HG02970 (cell line): ENCODE measurements around the gene TGFBI.

ENCODE experiments used
- ATAC-seq: cut with Tn5 transposase; IDR thresholded peaks from one replicate; pipeline ENCODE4 v1.9.1; 2021; ENCODE audit warnings: mild to moderate bottlenecking, moderate library complexity, moderate number of reproducible peaks; ENCODE audit not compliant: unreplicated experiment, low FRiP score

The TGFBI gene

GRCh38 chr5:136082390-136083193 is 53.8 kb downstream of the TGFBI start:
- ATAC-seq, result no peak

- no peak for ATAC-seq
Observed at GRCh38 chr5:136084698-136085097, 55.9 kb downstream of the TGFBI start.

- no peak for ATAC-seq
Observed at GRCh38 chr5:136086783-136087566, 58.2 kb downstream of the TGFBI start.

DNA sequence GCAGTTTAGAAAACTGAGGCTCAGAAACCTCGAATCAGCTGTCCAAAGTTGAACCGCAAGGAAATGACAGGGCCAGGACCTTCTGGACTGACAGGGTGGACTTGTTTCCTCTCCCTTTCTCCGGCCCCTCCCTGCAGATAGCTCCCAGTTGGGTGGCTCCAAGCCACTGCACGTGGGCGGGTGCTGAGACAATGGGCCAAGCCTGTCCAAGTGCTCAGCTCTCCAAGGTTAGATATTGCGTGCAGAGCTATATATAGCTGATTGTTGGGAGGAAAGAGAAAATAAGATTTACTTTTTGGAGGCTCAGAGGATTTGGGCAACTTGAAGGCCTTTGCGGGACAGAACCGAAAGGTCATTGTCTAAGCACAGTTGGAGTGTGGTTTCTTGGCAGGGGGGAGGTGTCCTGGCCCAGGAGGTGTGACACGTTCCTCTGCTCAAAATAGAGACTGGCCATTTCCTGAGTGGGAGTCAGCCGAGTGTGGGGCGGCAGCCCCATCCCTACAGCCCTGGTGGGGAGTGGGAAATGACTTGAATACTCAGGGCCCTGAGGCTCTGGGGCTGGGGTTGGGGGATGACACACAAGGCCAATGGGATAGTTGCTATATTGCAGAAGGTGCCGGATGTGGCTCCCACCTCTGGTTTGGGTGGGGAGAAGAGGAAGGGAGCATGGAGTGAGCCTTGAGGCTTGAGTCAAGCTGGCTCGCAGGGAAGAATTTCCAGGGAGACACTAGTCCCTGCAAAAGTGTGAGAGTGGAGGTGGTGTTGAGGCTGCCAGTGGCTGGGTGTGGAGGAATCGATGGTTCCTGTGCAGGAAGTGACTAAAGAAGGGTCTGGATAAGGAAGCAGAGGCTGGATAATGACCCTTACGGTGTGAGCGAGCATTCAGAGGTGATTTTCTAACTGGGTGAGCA is 59.4 kb downstream of the TGFBI start:
- ATAC-seq, result no peak

- ATAC-seq, result no peak
Observed at GRCh38 chr5:136089791-136090190, 61.0 kb downstream of the TGFBI start.

DNA sequence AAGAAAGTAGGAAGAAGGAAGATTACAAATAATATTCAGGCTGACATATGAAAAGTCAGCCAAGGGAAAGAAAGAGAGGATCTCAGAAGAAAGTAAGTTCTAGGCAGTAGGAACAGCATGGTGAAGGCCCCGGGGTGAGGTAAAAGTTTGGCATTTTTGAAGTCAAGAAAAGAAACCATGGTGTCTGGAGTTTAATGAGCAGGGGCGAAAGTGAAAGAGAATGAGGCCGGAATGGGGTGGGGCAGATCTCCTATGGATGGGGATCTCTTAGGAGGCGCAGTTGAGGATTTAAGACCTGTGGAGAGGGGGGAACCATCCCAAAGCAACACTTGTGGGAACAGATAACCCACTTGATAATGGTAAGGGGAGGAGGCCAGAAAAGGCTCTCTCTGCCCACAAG is 61.5 kb downstream of the TGFBI start:
- ATAC-seq, result no peak

- ATAC-seq, result no peak
Observed at GRCh38 chr5:136094189-136094912, 65.6 kb downstream of the TGFBI start.

GRCh38 chr5:136094913-136095641 is 66.3 kb downstream of the TGFBI start:
- no peak for ATAC-seq

DNA sequence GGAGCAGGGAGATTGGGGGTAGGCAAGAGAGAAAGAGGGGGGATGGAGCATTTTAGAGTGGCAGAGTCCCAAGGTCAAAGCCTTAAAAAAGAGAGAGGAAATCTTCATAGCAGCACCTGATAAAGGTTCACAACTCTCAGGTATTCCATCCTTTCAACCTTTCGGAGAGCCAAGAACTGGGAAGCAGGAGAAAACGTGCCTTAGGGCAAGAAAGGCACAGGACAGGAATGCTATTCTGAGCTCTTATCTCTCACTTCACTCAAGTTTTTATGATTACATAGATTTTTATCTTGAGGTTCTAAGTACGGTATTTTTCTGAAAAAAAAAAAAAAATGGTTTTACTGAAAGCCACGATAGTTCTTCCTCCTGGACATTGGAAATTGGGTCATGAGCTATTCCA is 69.4 kb downstream of the TGFBI start:
- ATAC-seq, result no peak

GRCh38 chr5:136099870-136100269 is 71.1 kb downstream of the TGFBI start:
- ATAC-seq, result no peak

DNA sequence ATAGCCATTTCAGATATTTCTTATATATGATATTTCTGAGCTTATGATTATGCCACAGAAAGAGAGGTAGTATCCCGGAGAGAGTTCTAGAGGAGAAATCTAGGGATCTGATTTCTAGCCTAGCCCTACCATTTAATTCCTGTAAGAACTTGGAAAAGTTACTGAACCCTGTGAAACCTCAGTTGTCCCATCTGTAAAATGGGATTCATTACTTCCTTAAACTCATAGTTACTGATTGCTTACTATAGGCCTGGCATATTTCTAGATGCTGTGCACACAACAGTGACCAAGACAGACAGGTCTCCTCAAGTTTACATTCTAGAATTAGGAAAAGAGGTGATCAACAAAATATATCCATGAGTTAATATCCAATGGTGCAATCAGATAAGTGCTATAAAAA is 73.1 kb downstream of the TGFBI start:
- no peak for ATAC-seq

- no peak for ATAC-seq
Observed at GRCh38 chr5:136103118-136103517, 74.3 kb downstream of the TGFBI start.

DNA sequence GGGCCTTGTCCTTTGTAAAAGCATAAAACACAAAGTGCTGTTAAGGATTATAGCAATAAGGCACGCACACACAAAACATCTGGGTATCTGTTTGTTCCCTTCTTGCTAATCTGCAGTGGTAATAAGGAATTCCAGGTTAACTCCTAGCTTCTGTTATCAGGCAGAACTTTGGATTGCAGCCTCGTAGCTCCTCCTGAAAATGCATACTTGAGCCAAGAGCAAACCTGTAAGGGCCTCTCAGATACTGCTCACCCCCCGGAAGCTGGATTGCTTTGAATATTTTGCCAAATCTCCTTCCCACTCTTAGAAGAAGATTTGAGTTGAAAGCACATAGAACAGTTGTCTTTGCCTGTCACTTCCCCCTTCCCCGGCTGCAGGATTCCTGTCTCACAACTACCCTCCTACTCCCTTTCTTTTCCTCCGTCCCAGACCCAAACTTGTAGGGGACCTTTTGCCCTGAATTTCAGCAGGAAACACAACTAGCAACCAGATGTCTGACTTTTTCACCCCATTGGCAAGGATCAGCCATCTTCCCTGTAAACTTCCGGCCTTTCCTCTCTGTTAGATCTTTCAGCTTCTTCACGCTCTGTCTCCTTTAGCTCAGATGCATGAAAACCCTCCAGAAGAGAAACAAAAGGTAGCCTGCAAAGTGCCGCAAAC is 75.6 kb downstream of the TGFBI start:
- no peak for ATAC-seq

DNA sequence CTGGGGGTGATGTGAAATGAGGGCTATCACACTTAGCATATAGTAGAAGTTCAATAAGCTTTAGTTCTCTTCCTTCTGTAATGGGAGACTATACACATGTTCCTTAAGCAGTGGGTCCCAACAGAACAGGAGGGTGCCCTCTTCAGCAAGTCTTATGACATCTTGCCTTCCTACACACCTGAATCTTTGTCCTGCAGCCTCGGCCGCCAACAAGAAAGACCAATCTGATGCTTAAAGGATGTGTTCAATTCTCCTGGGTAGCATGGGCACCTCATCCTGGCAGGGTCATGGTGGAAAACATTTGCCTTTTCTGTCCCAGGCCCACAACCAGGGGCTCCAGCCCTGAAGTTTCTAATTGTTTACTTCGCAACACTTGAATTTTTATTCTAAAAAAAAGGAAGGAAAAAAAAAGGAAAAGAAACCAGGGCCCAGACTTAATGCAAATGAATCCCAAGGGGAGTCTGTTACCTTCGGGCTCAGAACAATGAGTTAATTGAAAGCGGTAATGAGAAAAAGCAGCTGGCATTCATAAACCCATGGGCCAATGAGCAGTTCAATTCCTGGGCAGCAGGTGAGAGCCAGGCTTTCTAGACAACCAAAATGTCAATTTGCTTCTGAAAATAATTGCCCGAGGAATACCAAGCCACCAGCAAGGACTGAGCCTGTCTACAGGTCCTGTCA is 77.7 kb downstream of the TGFBI start:
- ATAC-seq, result no peak

GRCh38 chr5:136108180-136108611 is 79.4 kb downstream of the TGFBI start:
- no peak for ATAC-seq

- ATAC-seq, result no peak
Observed at GRCh38 chr5:136108766-136109165, 80.0 kb downstream of the TGFBI start.

- no peak for ATAC-seq
Observed at GRCh38 chr5:136109453-136110135, 80.8 kb downstream of the TGFBI start.
